Liver (tissue), 3 donors: ENCODE measurements around the gene DBET.
"Not testable (repeated sequence)": the region's sequence is repeated elsewhere in the genome, so short reads cannot be mapped to it uniquely, and the experiment has no call there.

ENCODE experiments used
- FOXA1 ChIP-seq: IDR thresholded peaks from 2 replicates; pipeline ENCODE4 v1.6.1; 2016; ENCODE audit warnings: antibody characterized with exemption
- JUND ChIP-seq, 2 donors: IDR thresholded peaks; 2 replicates each; pipeline ENCODE4 v1.6.1; 2016; ENCODE audit warnings: antibody characterized with exemption in 2 of 2
- SP1 ChIP-seq: IDR thresholded peaks from 2 replicates; pipeline ENCODE4 v1.6.1; 2018; ENCODE audit warnings: antibody characterized with exemption, mild to moderate bottlenecking
- TAF1 ChIP-seq: conservative IDR thresholded peaks from 2 replicates; pipeline ENCODE4 v1.6.1; 2016; ENCODE audit warnings: antibody characterized with exemption, mild to moderate bottlenecking
- YY1 ChIP-seq: IDR thresholded peaks from 2 replicates; pipeline ENCODE4 v1.6.1; 2016; ENCODE audit warnings: antibody characterized with exemption, mild to moderate bottlenecking
- TF ChIP-seq, protein P1 (sequence below): fragments of 150-350 bp; IDR thresholded peaks from 2 replicates; pipeline ENCODE4 v1.5.1; 2017; ENCODE audit warnings: improper control_type of control experiment, low read depth, low read length; ENCODE audit not compliant: missing input control
- donor health status: healthy.
- donor health status: healthy.

DNA sequence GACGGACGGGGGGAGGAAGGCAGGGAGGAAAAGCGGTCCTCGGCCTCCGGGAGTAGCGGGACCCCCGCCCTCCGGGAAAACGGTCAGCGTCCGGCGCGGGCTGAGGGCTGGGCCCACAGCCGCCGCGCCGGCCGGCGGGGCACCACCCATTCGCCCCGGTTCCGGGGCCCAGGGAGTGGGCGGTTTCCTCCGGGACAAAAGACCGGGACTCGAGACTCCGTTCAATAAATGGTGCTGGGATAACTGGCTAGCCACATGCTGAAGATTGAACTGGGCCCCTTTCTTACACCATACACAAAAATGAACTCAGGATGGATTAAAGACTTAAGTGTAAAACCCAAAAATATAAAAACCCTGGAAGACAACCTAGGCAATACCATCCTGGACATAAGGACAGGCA lies 28.8 kb downstream of the DBET start:
- TF ChIP-seq, protein P1, sequence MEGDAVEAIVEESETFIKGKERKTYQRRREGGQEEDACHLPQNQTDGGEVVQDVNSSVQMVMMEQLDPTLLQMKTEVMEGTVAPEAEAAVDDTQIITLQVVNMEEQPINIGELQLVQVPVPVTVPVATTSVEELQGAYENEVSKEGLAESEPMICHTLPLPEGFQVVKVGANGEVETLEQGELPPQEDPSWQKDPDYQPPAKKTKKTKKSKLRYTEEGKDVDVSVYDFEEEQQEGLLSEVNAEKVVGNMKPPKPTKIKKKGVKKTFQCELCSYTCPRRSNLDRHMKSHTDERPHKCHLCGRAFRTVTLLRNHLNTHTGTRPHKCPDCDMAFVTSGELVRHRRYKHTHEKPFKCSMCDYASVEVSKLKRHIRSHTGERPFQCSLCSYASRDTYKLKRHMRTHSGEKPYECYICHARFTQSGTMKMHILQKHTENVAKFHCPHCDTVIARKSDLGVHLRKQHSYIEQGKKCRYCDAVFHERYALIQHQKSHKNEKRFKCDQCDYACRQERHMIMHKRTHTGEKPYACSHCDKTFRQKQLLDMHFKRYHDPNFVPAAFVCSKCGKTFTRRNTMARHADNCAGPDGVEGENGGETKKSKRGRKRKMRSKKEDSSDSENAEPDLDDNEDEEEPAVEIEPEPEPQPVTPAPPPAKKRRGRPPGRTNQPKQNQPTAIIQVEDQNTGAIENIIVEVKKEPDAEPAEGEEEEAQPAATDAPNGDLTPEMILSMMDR: not testable (repeated sequence)
- TF ChIP-seq JUND (IDR thresholded peaks at IDR 0.05); FOXA1; YY1; TAF1; SP1: not testable (repeated sequence)
